GM19328 (cell line): ENCODE measurements around the gene AKT1.

Experiments
- ATAC-seq: cut with Tn5 transposase; IDR thresholded peaks from one replicate; pipeline ENCODE4 v1.9.1; 2021; ENCODE audit warnings: mild to moderate bottlenecking, moderate library complexity; ENCODE audit not compliant: unreplicated experiment

AKT1 gene

GRCh38 chr14:104773505-104774452 lies 21.8 kb downstream of the AKT1 start:
- no peak for ATAC-seq

GRCh38 chr14:104772707-104773504 lies 22.6 kb downstream of the AKT1 start:
- no peak for ATAC-seq

- ATAC-seq: no peak
Measured at GRCh38 chr14:104771918-104772706, 23.4 kb downstream of the AKT1 start.

GRCh38 chr14:104771374-104771773 lies 24.2 kb downstream of the AKT1 start:
- no peak for ATAC-seq

GRCh38 chr14:104770851-104771272 lies 24.7 kb downstream of the AKT1 start:
- ATAC-seq: no peak

- ATAC-seq: no peak
Measured at GRCh38 chr14:104770072-104770579, 25.4 kb downstream of the AKT1 start.

GRCh38 chr14:104769324-104770071 lies 26.1 kb downstream of the AKT1 start:
- ATAC-seq: no peak

- ATAC-seq: no peak
Measured at GRCh38 chr14:104768437-104769323, 26.9 kb downstream of the AKT1 start.

GRCh38 chr14:104767634-104767918 lies 28.0 kb downstream of the AKT1 start:
- ATAC-seq: no peak

GRCh38 chr14:104766863-104767633 lies 28.5 kb downstream of the AKT1 start:
- ATAC-seq: no peak

- ATAC-seq: no peak
Measured at GRCh38 chr14:104766256-104766862, 29.2 kb downstream of the AKT1 start.

GRCh38 chr14:104765517-104765916 lies 30.0 kb downstream of the AKT1 start:
- no peak for ATAC-seq

GRCh38 chr14:104758981-104759969 lies 36.3 kb downstream of the AKT1 start:
- no peak for ATAC-seq

GRCh38 chr14:104757681-104758392 lies 37.7 kb downstream of the AKT1 start:
- ATAC-seq: no peak

GRCh38 chr14:104757238-104757585 lies 38.3 kb downstream of the AKT1 start:
- ATAC-seq: no peak

- ATAC-seq: no peak
Measured at GRCh38 chr14:104756477-104757237, 38.9 kb downstream of the AKT1 start.
